Ramos (cell line): ENCODE results near the gene NKTR.

ENCODE experiments used
- in situ Hi-C: fragments of 300-500 bp; cut with MboI; formaldehyde crosslinking; loops from one replicate; pipeline ENCODE4 v1.14.3; 2022; ENCODE audit warnings: low sequenced_read_pairs; ENCODE audit not compliant: unreplicated experiment

Gene NKTR

GRCh38 chr3:42640771-42641370 is 40.4 kb downstream of the NKTR start:
- in situ Hi-C loops = no loop called here

- in situ Hi-C loops = no loop called here
These were observed 47.5 kb downstream of the NKTR start for GRCh38 chr3:42647821-42648459.

- in situ Hi-C loops = no loop called here
These were observed 48.5 kb downstream of the NKTR start for GRCh38 chr3:42649006-42649405.

- in situ Hi-C loops = no loop called here
These were observed 49.3 kb downstream of the NKTR start for GRCh38 chr3:42649783-42650182.

GRCh38 chr3:42651248-42652091 is 51.0 kb downstream of the NKTR start:
- in situ Hi-C loops = no loop called here

GRCh38 chr3:42652251-42652610 is 51.7 kb downstream of the NKTR start:
- in situ Hi-C loops = no loop called here

GRCh38 chr3:42652611-42653302 is 52.3 kb downstream of the NKTR start:
- in situ Hi-C loops = no loop called here

GRCh38 chr3:42653303-42653559 is 52.7 kb downstream of the NKTR start:
- in situ Hi-C loops = no loop called here

- in situ Hi-C loops = no loop called here
These were observed 53.3 kb downstream of the NKTR start, which contains the start of gene ZBTB47 for GRCh38 chr3:42653560-42654330. Gene ZBTB47 (plus strand): TSS chr3:42653697. CDS start chr3:42658356, 4,659 bp downstream.

GRCh38 chr3:42654331-42655201 is 54.1 kb downstream of the NKTR start:
- in situ Hi-C loops = no loop called here

- in situ Hi-C loops = no loop called here
These were observed 54.9 kb downstream of the NKTR start for GRCh38 chr3:42655331-42655888.

GRCh38 chr3:42655980-42656679 is 55.6 kb downstream of the NKTR start:
- in situ Hi-C loops = no loop called here

- in situ Hi-C loops = no loop called here
These were observed 56.5 kb downstream of the NKTR start for GRCh38 chr3:42656680-42657610.

- in situ Hi-C loops = no loop called here
These were observed 57.2 kb downstream of the NKTR start for GRCh38 chr3:42657675-42658074.

GRCh38 chr3:42658091-42658770 is 57.7 kb downstream of the NKTR start:
- in situ Hi-C loops = no loop called here

- in situ Hi-C loops = no loop called here
These were observed 58.4 kb downstream of the NKTR start for GRCh38 chr3:42658771-42659390.
